Measurements from ENCODE around the gene DCAF15. TPM values are rescaled to one million over a fixed set of nuclear protein-coding genes. Genes with fewer than 3 reads are reported as not detected.

Gene DCAF15
- total RNA-seq, 1 donor from 2014 or later = 57.8 TPM

Other genes starting within 250 kb of the DCAF15 start
- gene MRI1, start 188.0 kb upstream of the DCAF15 start, total RNA-seq = 43.3 and 46.5 TPM in 2 replicates
- gene C19orf53, start 178.1 kb upstream of the DCAF15 start, total RNA-seq = 158 and 162 TPM in 2 replicates
- gene ZSWIM4, start 157.1 kb upstream of the DCAF15 start, total RNA-seq = 7.6 and 7.9 TPM in 2 replicates
- 1.5 and 3.1 TPM in 2 replicates for gene NANOS3, start 75.4 kb upstream of the DCAF15 start, total RNA-seq
- 16.6 and 20.5 TPM in 2 replicates for gene BRME1, start 46.4 kb upstream of the DCAF15 start, total RNA-seq
- 43.9 and 45.6 TPM in 2 replicates for gene CC2D1A, start 46.3 kb upstream of the DCAF15 start, total RNA-seq
- not detected in 2 replicates for gene PODNL1, start 14.1 kb upstream of the DCAF15 start, total RNA-seq
- 16.0 and 17.0 TPM in 2 replicates for gene RFX1, start 53.8 kb downstream of the DCAF15 start, total RNA-seq
- not detected in 2 replicates for gene RLN3, start 75.6 kb downstream of the DCAF15 start, total RNA-seq
- 82.5 and 84.9 TPM in 2 replicates for gene IL27RA, start 79.3 kb downstream of the DCAF15 start, total RNA-seq
- 0.65 TPM in 1 of 2 replicates, not detected in the other for gene PALM3, start 109.6 kb downstream of the DCAF15 start, total RNA-seq
- 2.3 TPM in 2 replicates for gene MISP3, start 120.3 kb downstream of the DCAF15 start, total RNA-seq
- gene C19orf67, start 133.3 kb downstream of the DCAF15 start, total RNA-seq = 0.67 and 1.1 TPM in 2 replicates
- 130 TPM in 2 replicates for gene SAMD1, start 138.2 kb downstream of the DCAF15 start, total RNA-seq
- gene PRKACA, start 165.3 kb downstream of the DCAF15 start, total RNA-seq = 58.6 and 63.7 TPM in 2 replicates
- gene ASF1B, start 184.1 kb downstream of the DCAF15 start, total RNA-seq = 76.3 and 77.4 TPM in 2 replicates

Measured in activated T-helper 1 cell treated with anti-CD3 and anti-CD28 coated beads, Interleukin-12 subunit alpha, Interleukin-12 subunit beta, Interleukin-2, Interleukin-4 antibody, amounts not matched to agents 30 ng/mL and 10 ng/mL and 1 ng/mL, durations not matched to agents 14 hours and 24 hours and 36 hours (primary cell).